Neural crest cell (in vitro differentiated cells): ENCODE measurements around the gene PGLYRP1. TPM values are rescaled to one million over a fixed set of nuclear protein-coding genes. Genes with fewer than 3 reads are reported as not detected.

Experiments used
- DNase-seq: peaks from one replicate; pipeline ENCODE4 v3.0.0; 2021; ENCODE audit warnings: low read depth, mixed read lengths, low spot score
- H3K27ac Mint-ChIP-seq: one replicate; pipeline ENCODE4 v1.8.0; 2021; ENCODE audit warnings: mild to moderate bottlenecking, mixed read lengths; ENCODE audit not compliant: unreplicated experiment
- H3K27me3 Mint-ChIP-seq: 2 replicates; pipeline ENCODE4 v1.8.0; 2021; ENCODE audit warnings: low read depth, mild to moderate bottlenecking, mixed read lengths
- H3K36me3 Mint-ChIP-seq: 2 replicates; pipeline ENCODE4 v1.8.0; 2021; ENCODE audit warnings: low read depth, mild to moderate bottlenecking, mixed read lengths
- H3K4me1 Mint-ChIP-seq: 2 replicates; pipeline ENCODE4 v1.8.0; 2021; ENCODE audit warnings: mixed read lengths
- H3K4me3 Mint-ChIP-seq: one replicate; pipeline ENCODE4 v1.8.0; 2021; ENCODE audit warnings: mild to moderate bottlenecking, mixed read lengths
- H3K9me3 Mint-ChIP-seq: 2 replicates; pipeline ENCODE4 v1.8.0; 2021; ENCODE audit warnings: mixed read lengths
- CTCF ChIP-seq: fragments of 200-600 bp; sonication (generic); conservative IDR thresholded peaks from 2 replicates; pipeline ENCODE4 v1.5.0; 2021; ENCODE audit warnings: antibody characterized with exemption, mild to moderate bottlenecking
- microRNA-seq: library from miRNA; unstranded; fragments of <30 nt; microRNA quantifications from one replicate; pipeline ENCODE4, GENCODE V29; 2020
- total RNA-seq: library from RNA; stranded (reverse); gene quantifications from 2 replicates; pipeline ENCODE4 v1.2.1, GENCODE V29; 2021

The PGLYRP1 gene
- total RNA-seq, 1 donor from 2014 or later, result not detected

DNA sequence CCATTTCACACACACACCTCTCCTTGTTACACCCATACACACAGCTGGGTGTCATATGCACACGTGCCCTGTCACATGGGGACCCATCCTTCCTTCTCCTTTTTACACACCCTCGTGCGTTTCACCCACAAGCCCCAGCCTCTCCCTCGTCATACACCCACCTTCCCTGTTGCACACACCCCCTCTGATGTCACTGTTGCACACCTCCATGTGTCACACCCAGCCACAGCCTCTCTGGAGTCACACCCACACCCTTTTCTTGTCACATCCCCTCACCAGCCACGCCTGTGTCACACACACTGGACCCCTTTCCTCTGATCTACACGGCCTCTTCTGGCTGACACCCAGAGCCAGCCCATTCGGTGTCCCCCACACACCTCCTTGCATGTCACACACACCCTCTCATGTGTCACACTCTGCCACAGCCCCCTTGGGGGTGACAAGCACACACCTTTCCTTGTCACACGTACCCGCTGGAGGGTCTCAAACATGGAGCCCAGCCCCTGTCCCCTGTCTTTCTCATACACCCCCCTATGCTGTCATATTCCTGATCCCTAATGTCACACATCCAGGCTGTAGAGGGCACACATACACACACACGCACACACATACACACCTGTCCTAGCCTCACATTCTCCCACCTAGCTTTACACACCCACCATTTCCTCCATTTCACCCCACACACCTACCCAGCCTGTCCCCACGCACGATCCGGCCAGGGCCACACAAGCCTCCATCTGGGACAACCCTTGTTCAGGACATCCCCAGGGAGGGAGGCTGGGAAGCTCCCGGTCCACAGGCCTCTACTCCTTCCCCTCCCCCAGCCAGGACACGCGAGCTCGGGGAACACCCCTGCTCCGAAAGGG is 50.5 kb downstream of the PGLYRP1 start:
- Mint-ChIP-seq H3K36me3 (no peaks in the 10 kb centered on the region), H3K4me3 (peak overlapping the region; percentile 85), H3K4me1 (peaks cover 38% of the 10 kb centered on the region), H3K27me3 (peaks cover 73% of the 10 kb centered on the region), H3K27ac (peak overlapping the region; percentile 79), H3K9me3 (no peaks in the 10 kb centered on the region)
- no peak for TF ChIP-seq CTCF
- no peak for DNase-seq

DNA sequence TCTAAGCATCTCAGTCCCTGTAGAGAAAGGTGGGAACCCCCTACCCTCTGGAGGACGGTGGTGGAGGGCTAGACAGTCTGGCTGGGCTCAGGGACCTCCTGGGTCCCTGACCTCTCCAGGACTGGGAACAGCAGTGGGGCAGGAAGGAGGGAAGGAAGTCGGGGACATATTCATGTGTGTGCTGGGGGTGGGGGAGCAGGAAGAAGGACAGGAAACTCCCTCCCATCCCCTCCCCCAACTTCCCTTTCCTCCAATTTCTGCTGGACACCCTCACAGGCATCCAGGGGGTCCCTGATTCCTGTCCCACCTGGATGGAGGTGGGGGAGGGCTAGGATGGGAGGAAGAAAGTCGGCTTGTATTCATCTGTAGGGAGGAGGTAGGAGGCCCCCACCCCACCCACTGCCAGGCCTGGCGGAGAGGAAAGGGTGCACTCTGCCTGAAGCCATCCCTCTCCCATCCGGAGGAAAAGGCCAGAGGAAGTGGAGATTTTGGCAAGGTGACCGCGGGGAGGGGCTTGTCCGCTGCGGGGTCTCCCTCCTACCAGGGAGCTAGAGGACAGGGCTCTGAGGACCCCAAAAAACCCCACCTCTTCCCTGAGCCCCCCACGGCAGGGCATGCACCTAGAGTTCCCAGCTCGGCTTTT is 51.5 kb downstream of the PGLYRP1 start:
- H3K27ac Mint-ChIP-seq, result no peak overlapping the region
- no peaks in the 10 kb centered on the region for H3K9me3 Mint-ChIP-seq
- peak overlapping the region; percentile 85 for H3K4me3 Mint-ChIP-seq
- H3K4me1 Mint-ChIP-seq, result peaks cover 36% of the 10 kb centered on the region
- no peak for DNase-seq
- H3K27me3 Mint-ChIP-seq, result peaks cover 73% of the 10 kb centered on the region
- H3K36me3 Mint-ChIP-seq, result no peaks in the 10 kb centered on the region
- no peak for TF ChIP-seq CTCF

- peaks cover 23% of the 10 kb centered on the region for H3K4me1 Mint-ChIP-seq
- H3K27me3 Mint-ChIP-seq, result peaks cover 60% of the 10 kb centered on the region
- H3K4me3 Mint-ChIP-seq, result peak overlapping the region; percentile 59
- no peak overlapping the region for H3K27ac Mint-ChIP-seq
- no peak for DNase-seq
- TF ChIP-seq CTCF, result no peak
- no peaks in the 10 kb centered on the region for H3K9me3 Mint-ChIP-seq
- no peaks in the 10 kb centered on the region for H3K36me3 Mint-ChIP-seq
These were observed 53.2 kb downstream of the PGLYRP1 start for GRCh38 chr19:45969676-45970075.

Small RNA genes lying within 50 kb of the gene (microRNA-seq; reads per million reads assigned to microRNA genes)
- gene MIR769, result 893 reads per million, percentile 80 among the genes with 10 or more reads in this experiment

Other genes with a start within 250 kb of the PGLYRP1 start
- gene DMPK, start 240.6 kb downstream of the PGLYRP1 start, total RNA-seq, result 114 and 118 TPM in 2 replicates
- 107 and 110 TPM in 2 replicates for gene DMWD, start 230.2 kb downstream of the PGLYRP1 start, total RNA-seq
- 0.32 and 0.44 TPM in 2 replicates for gene RSPH6A, start 207.7 kb downstream of the PGLYRP1 start, total RNA-seq
- 105 and 115 TPM in 2 replicates for gene SYMPK, start 159.9 kb downstream of the PGLYRP1 start, total RNA-seq
- gene FOXA3, start 158.7 kb downstream of the PGLYRP1 start, total RNA-seq, result not detected in 2 replicates
- gene IRF2BP1, start 136.9 kb downstream of the PGLYRP1 start, total RNA-seq, result 28.6 and 33.1 TPM in 2 replicates
- gene MYPOP, start 120.4 kb downstream of the PGLYRP1 start, total RNA-seq, result 9.1 and 9.6 TPM in 2 replicates
- gene NANOS2, start 108.3 kb downstream of the PGLYRP1 start, total RNA-seq, result not detected in 2 replicates
- gene NOVA2, start 49.2 kb downstream of the PGLYRP1 start, total RNA-seq, result 25.5 and 25.6 TPM in 2 replicates
- gene CCDC61, start 27.6 kb downstream of the PGLYRP1 start, total RNA-seq, result 17.6 and 18.1 TPM in 2 replicates
- gene IGFL4, start 17.9 kb upstream of the PGLYRP1 start, total RNA-seq, result 0.45 and 0.70 TPM in 2 replicates
- gene IGFL3, start 101.6 kb upstream of the PGLYRP1 start, total RNA-seq, result not detected in 2 replicates
- not detected in 2 replicates for gene IGFL2, start 125.2 kb upstream of the PGLYRP1 start, total RNA-seq
- not detected in 2 replicates for gene IGFL1, start 206.7 kb upstream of the PGLYRP1 start, total RNA-seq